B cell (primary cell): ENCODE data around the gene CDK19. TPM values are rescaled to one million over a fixed set of nuclear protein-coding genes. Genes with fewer than 3 reads are reported as not detected.
"Not testable (repeated sequence)": the region's sequence is repeated elsewhere in the genome, so short reads cannot be mapped to it uniquely, and the experiment has no call there.

Experiments used
- ATAC-seq: fragments of 200-7000 bp; cut with Tn5 transposase; one replicate; pipeline ENCODE4 v1.10.0; 2021; ENCODE audit warnings: low read depth, mild to moderate bottlenecking, moderate number of reproducible peaks, moderate library complexity
- CTCF ChIA-PET: fragments of 350-600 bp; sonication (Branson Sonifier 250); formaldehyde crosslinking; loops from one replicate; lab custom pipeline; 2021; ENCODE audit warnings: antibody characterized with exemption, inconsistent platforms; lab: Charles Lee
- POLR2A ChIA-PET: fragments of 350-600 bp; sonication (Branson Sonifier 250); formaldehyde crosslinking; loops from one replicate; lab custom pipeline; 2021; ENCODE audit warnings: antibody characterized with exemption; lab: Charles Lee
- DNase-seq: peaks from one replicate; pipeline ENCODE4 v3.0.0; 2013
- H2AFZ ChIP-seq: 2 replicates; pipeline ENCODE4 v1.6.1; 2012; ENCODE audit warnings: mild to moderate bottlenecking, low read depth, low read length; ENCODE audit not compliant: insufficient read depth, poor library complexity, severe bottlenecking
- H3K27ac ChIP-seq, 2 donors: 1 replicate in 1 of 2; 2 replicates in 1 of 2; pipeline ENCODE4 v1.5.1; 2012 to 2013; ENCODE audit warnings: low read length in 2 of 2, mild to moderate bottlenecking in 2 of 2, moderate library complexity in 1 of 2
- H3K27me3 ChIP-seq, 4 experiments: fragments of 200-600 bp in 1 of 4; sonication (generic) in 1 of 4; replicated peaks in 1 of 4; 1 replicate in 2 of 4; 2 replicates in 2 of 4; pipeline versions ENCODE4 v1.6.1 to v1.7.0; 2013 to 2016; ENCODE audit warnings: low read length in 3 of 4, mild to moderate bottlenecking in 2 of 4, mixed read lengths in 1 of 4, moderate library complexity in 1 of 4; ENCODE audit not compliant: insufficient read depth in 4 of 4, control insufficient read depth in 3 of 4; ENCODE audit errors: control extremely low read depth in 1 of 4
- H3K36me3 ChIP-seq, 2 experiments: replicated peaks in 1 of 2; 1 replicate in 1 of 2; 2 replicates in 1 of 2; pipeline versions ENCODE4 v1.6.1 to v1.7.1; 2013; ENCODE audit warnings: low read length in 1 of 2; ENCODE audit not compliant: insufficient read depth in 2 of 2, control insufficient read depth in 1 of 2; ENCODE audit errors: control extremely low read depth in 1 of 2, extremely low read depth in 1 of 2
- H3K4me1 ChIP-seq, 2 donors: fragments of 200-600 bp in 1 of 2; sonication (generic) in 1 of 2; 1 replicate in 1 of 2; 2 replicates in 1 of 2; pipeline versions ENCODE4 v1.5.1 to v1.6.1; 2013 to 2017; ENCODE audit warnings: low read length in 2 of 2; ENCODE audit not compliant: control insufficient read depth in 2 of 2, insufficient read depth in 2 of 2
- H3K4me2 ChIP-seq: replicated peaks from 2 replicates; pipeline ENCODE3; 2012; ENCODE audit warnings: mild to moderate bottlenecking, low read depth, low read length; ENCODE audit not compliant: poor library complexity, severe bottlenecking
- H3K4me3 ChIP-seq, 5 experiments: fragments of 200-600 bp in 1 of 5; sonication (generic) in 1 of 5; 1 replicate in 3 of 5; 2 replicates in 2 of 5; pipeline versions ENCODE4 v1.5.1 to v1.7.0; 2011 to 2016; ENCODE audit warnings: low read length in 4 of 5, mild to moderate bottlenecking in 4 of 5, low read depth in 2 of 5, control low read depth in 1 of 5, moderate library complexity in 1 of 5; ENCODE audit not compliant: insufficient read depth in 1 of 5; ENCODE audit errors: control extremely low read depth in 1 of 5, extremely low read depth in 1 of 5
- H3K79me2 ChIP-seq: fragments of 200-600 bp; sonication (generic); one replicate; pipeline ENCODE4 v1.6.0; 2016; ENCODE audit warnings: low read length; ENCODE audit not compliant: control insufficient read depth, insufficient read depth
- H3K9ac ChIP-seq: fragments of 200-600 bp; sonication (generic); 2 replicates; pipeline ENCODE4 v1.6.1; 2017; ENCODE audit warnings: mild to moderate bottlenecking, low read length, moderate library complexity
- H3K9me3 ChIP-seq, 3 donors: one replicate each; pipeline versions ENCODE4 v1.6.1 to v1.7.1; 2013; ENCODE audit warnings: low read length in 2 of 3; ENCODE audit not compliant: control insufficient read depth in 2 of 3, insufficient read depth in 1 of 3; ENCODE audit errors: control extremely low read depth in 1 of 3
- H4K20me1 ChIP-seq: 2 replicates; pipeline ENCODE4 v1.6.0; 2012; ENCODE audit warnings: mild to moderate bottlenecking, low read length; ENCODE audit not compliant: insufficient read depth, control insufficient read depth, poor library complexity, severe bottlenecking
- H3K27ac Mint-ChIP-seq: one replicate; pipeline ENCODE4 v1.8.0; 2021; ENCODE audit warnings: mixed read lengths
- H3K27me3 Mint-ChIP-seq: one replicate; pipeline ENCODE4 v1.8.0; 2021; ENCODE audit warnings: mixed read lengths
- H3K4me1 Mint-ChIP-seq: one replicate; pipeline ENCODE4 v1.8.0; 2021; ENCODE audit warnings: mixed read lengths
- H3K4me3 Mint-ChIP-seq: one replicate; pipeline ENCODE4 v1.8.0; 2021; ENCODE audit warnings: mixed read lengths
- H3K9me3 Mint-ChIP-seq: one replicate; pipeline ENCODE4 v1.8.0; 2022; ENCODE audit warnings: mixed read lengths; ENCODE audit not compliant: insufficient read depth
- CTCF ChIP-seq: fragments of 200-600 bp; IDR thresholded peaks from one replicate; pipeline ENCODE4 v1.8.0; 2022; ENCODE audit warnings: antibody characterized with exemption, mild to moderate bottlenecking
- EZH2 ChIP-seq: IDR thresholded peaks from 2 replicates; pipeline ENCODE4 v1.6.1; 2012; ENCODE audit warnings: borderline replicate concordance, low read depth, mild to moderate bottlenecking, moderate library complexity, low read length; ENCODE audit not compliant: insufficient read depth, poor library complexity, severe bottlenecking
- WGBS: methylation state at CpG from one replicate; pipeline ENCODE4 v1.1.5; 2013; ENCODE audit warnings: missing lambda C conversion rate; ENCODE audit not compliant: insufficient coverage; 5-methylcytosine and 5-hydroxymethylcytosine counted together
- intact Hi-C: fragments of 100-400 bp; cut with micrococcal nuclease; formaldehyde crosslinking; loops from one replicate; pipeline ENCODE4 v1.10.0; 2022
- polyA plus RNA-seq: library from polyadenylated mRNA; depleted of rRNA; stranded (reverse); fragments of >200 nt; gene quantifications from 2 replicates; pipeline ENCODE4 v1.2.3, GENCODE V29; 2012
- total RNA-seq, 2 donors: library from RNA; stranded (reverse); fragments of 120-200 nt in 1 of 2; gene quantifications; 1 replicate in 1 of 2; 2 replicates in 1 of 2; pipeline versions ENCODE4 v1.2.3 to v1.2.4, GENCODE V29; 2013 to 2022

The CDK19 gene
- total and polyA plus RNA-seq, 2 donors (not counting 1 experiment from before 2014, with no cell fraction given): 8.7 to 44.8 TPM

- 97% methylated on average over 7 of the region's 8 CpGs for WGBS
- Mint-ChIP-seq H3K4me3 (no peak overlapping the region), H3K27ac (no peak overlapping the region), H3K27me3 (no peaks in the 10 kb centered on the region), H3K9me3 (no peaks in the 10 kb centered on the region), H3K4me1 (peaks cover 8% of the 10 kb centered on the region)
- ChIA-PET POLR2A (no interaction called here), CTCF (no interaction called here)
- DNase-seq (no peak), ATAC-seq (no peak)
- H3K9ac ChIP-seq: no peak overlapping the region
- no peak overlapping the region for H3K4me2 ChIP-seq
- intact Hi-C loops: no loop called here
- no peaks in the 10 kb centered on the region for H4K20me1 ChIP-seq
- peaks cover 37% of the 10 kb centered on the region for H3K79me2 ChIP-seq
- no peaks in the 10 kb centered on the region for H3K4me1 ChIP-seq
- H3K4me3 ChIP-seq: no peak overlapping the region
- H2AFZ ChIP-seq: no peak overlapping the region
- no peaks in the 10 kb centered on the region for H3K27me3 ChIP-seq
- no peak for TF ChIP-seq EZH2
- TF ChIP-seq CTCF: no peak
- no peaks in the 10 kb centered on the region for H3K9me3 ChIP-seq
- no peak overlapping the region for H3K27ac ChIP-seq
- peaks cover 0 to 2% of the 10 kb centered on the region in 2 experiments for H3K36me3 ChIP-seq
These were observed 54.7 kb downstream of the CDK19 start for GRCh38 chr6:110760589-110760988.

DNA sequence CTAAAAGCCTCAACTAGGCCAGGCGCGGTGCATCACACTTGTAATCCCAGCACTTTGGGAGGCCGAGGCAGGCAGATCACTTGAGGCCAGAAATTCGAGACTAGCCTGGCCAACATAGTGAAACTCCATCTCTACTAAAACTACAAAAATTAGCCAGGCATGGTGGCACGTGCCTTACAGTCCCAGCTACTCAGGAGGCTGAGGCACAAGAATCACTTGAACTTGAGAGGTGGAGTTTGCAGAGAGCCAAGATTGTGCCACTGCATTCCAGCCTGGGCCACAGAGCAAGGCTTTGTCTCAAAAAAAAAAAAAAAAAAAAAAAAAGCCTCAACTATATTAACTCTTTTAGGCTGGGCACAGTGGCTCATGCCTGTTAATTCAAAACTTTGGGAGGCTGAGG is 55.2 kb downstream of the CDK19 start:
- H3K27me3 ChIP-seq, H3K9ac ChIP-seq, POLR2A ChIA-PET, H4K20me1 ChIP-seq, H3K4me2 ChIP-seq, H3K9me3 Mint-ChIP-seq, H3K27ac ChIP-seq, intact Hi-C loops, H3K27ac Mint-ChIP-seq, H3K27me3 Mint-ChIP-seq, H3K4me3 Mint-ChIP-seq, H2AFZ ChIP-seq, H3K4me3 ChIP-seq, ATAC-seq, H3K4me1 Mint-ChIP-seq, CTCF ChIA-PET, DNase-seq, H3K4me1 ChIP-seq, H3K9me3 ChIP-seq, H3K36me3 ChIP-seq: not testable (repeated sequence)
- peaks cover 36% of the 10 kb centered on the region for H3K79me2 ChIP-seq
- 100% methylated on average over 3 of the region's 5 CpGs for WGBS
